Adrenal gland (tissue), 12 donors: Measurements from ENCODE around the gene IRAK3. TPM values are rescaled to one million over a fixed set of nuclear protein-coding genes. Genes with fewer than 3 reads are reported as not detected.
A peak's percentile ranks its signal among the peaks of the same experiment; 100 is the strongest.

Experiments
- DNase-seq, 7 donors: peaks; one replicate each; pipeline ENCODE4 v3.0.0-alpha.2; 2019 to 2020
- H3K27ac ChIP-seq, 5 donors: fragments of 200-600 bp; sonication (generic) in 4 of 5; 1 replicate in 3 of 5; 2 replicates in 2 of 5; pipeline versions ENCODE4 v1.5.1 to v1.8.0; 2016 to 2020; ENCODE audit warnings: mild to moderate bottlenecking in 1 of 5
- H3K27me3 ChIP-seq: fragments of 200-600 bp; 2 replicates; pipeline ENCODE4 v1.8.0; 2021
- H3K36me3 ChIP-seq, 2 donors: fragments of 200-600 bp; replicated peaks in 1 of 2; 1 replicate in 1 of 2; 2 replicates in 1 of 2; pipeline versions ENCODE4 v1.5.1 to v1.8.0; 2018 to 2022
- H3K4me1 ChIP-seq, 2 donors: fragments of 200-600 bp; replicated peaks in 1 of 2; 1 replicate in 1 of 2; 2 replicates in 1 of 2; pipeline versions ENCODE4 v1.5.1 to v1.8.0; 2018 to 2021
- H3K4me3 ChIP-seq, 4 donors: fragments of 200-600 bp; sonication (generic) in 3 of 4; one replicate each; pipeline ENCODE4 v1.5.1; 2016 to 2018
- H3K9me3 ChIP-seq, 3 donors: fragments of 200-600 bp; sonication (generic) in 1 of 3; replicated peaks in 1 of 3; 1 replicate in 2 of 3; 2 replicates in 1 of 3; pipeline versions ENCODE4 v1.5.1 to v1.8.0; 2016 to 2021
- POLR2A ChIP-seq, 2 donors: fragments of 450-650 bp; IDR thresholded peaks; one replicate each; pipeline ENCODE4 v1.6.1; 2017; ENCODE audit warnings: antibody characterized with exemption in 2 of 2, mild to moderate bottlenecking in 2 of 2, moderate library complexity in 1 of 2
- WGBS, 4 donors: extraction: QIAGEN DNeasy Blood & Tissue Kit in 2 of 4; methylation state at CpG; one replicate each; pipeline versions ENCODE4 v1.1.5 to v1.1.7; 2013 to 2017; 5-methylcytosine and 5-hydroxymethylcytosine counted together
- intact Hi-C, 2 donors: fragments of 100-400 bp; cut with DNase I; formaldehyde crosslinking; loops; one replicate each; pipeline versions ENCODE4 v1.14.1 to v1.15.0; 2022 to 2023
- polyA plus RNA-seq, 3 donors: library from polyadenylated mRNA; stranded (reverse); fragments of 200-250 nt in 2 of 3; fragments of 350-450 nt in 1 of 3; fragmentation: Illumina TruSeq in 1 of 3; extraction: RNeasy Lipid Tissue Mini Kit (QIAGEN cat#74804) in 1 of 3; gene quantifications; one replicate each; pipeline ENCODE4 v1.2.3, GENCODE V29; 2013 to 2014
- total RNA-seq, 9 donors: library from RNA; depleted of rRNA in 4 of 9; stranded (reverse); fragments of >200 nt in 4 of 9; fragments of 120-200 nt in 1 of 9; fragmentation: NEBNext Ultra II Directional in 1 of 9; extraction: Animal tissue kit (Norgen Biotek cat#: 25700) in 1 of 9; gene quantifications; one replicate each; pipeline versions ENCODE4 v1.1.0 to v1.2.4, GENCODE V29; 2013 to 2023
- TF ChIP-seq, protein P1 (sequence below), 6 experiments: fragments of 450-650 bp in 4 of 6; fragments of 200-600 bp in 2 of 6; sonication (generic) in 1 of 6; IDR thresholded peaks; 1 replicate in 5 of 6; 2 replicates in 1 of 6; pipeline versions ENCODE4 v1.5.1 to v1.8.0; 2016 to 2021; ENCODE audit warnings: antibody characterized with exemption in 6 of 6, mild to moderate bottlenecking in 2 of 6, moderate library complexity in 1 of 6
- donor health status: healthy with polysubstance abuse.
- donor health status: Bipolar disorder and iron deficiency.
- donor health status: DM: yes; HTN: yes; CAD: no.
- donor health status: DM: no; HTN: no; CAD: no.
- donor health status: DM: no; HTN: no; CAD: no.
- donor health status: DM: yes; HTN: yes; CAD: no.

Gene IRAK3
- total and polyA plus RNA-seq, 12 donors = 3.3 to 29.0 (median 8.3) TPM

DNA sequence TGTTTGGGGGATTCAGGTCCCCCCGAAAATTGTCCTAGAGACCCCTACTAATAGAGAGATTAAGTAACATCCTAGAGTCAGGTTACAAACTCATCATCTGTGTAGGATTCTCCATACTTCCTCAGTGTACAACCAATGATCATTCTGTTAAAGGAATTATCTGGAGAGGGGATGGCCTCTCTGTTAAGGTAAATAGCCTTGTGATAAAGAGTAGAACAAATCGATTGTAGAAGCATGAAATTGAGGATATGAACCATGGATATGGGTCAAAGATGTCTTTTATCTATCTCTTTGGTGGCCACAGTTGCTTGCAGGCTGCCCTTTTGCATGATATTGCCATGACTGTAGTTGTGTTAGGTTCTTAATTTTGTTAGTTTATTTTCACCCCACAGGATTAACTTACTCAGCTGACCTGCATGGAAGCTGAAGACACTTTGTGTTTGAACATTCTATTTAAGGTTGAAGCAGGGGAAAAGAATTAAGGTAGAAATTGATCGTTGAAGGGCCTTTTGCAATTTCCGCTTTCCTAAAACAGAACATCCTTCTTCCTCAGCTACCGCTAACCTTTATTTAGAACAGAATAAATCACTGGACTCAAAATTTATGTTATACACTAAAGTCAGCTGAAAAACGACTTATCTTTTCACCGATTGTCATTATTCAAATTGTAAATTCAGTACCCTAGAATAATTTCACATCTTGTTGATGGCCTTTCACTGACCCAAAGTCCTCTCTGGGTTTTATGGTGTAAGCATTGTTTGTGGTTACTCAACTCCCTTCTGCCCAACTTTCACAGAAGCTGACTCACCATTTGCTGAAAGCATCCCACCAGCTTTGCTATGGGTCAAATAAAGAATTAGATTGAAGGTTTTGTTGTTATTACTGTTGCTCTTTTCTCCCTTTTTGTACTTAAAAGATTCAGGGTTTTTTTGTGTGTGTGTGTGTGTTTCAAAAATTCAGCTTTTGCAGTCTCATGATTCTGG is 52.3 kb downstream of the IRAK3 start:
- Histone ChIP-seq H3K36me3 (no peaks in the 10 kb centered on the region), H3K27me3 (no peaks in the 10 kb centered on the region), H3K4me1 (peaks cover 0 to 8% of the 10 kb centered on the region in 2 donors), H3K9me3 (no peaks in the 10 kb centered on the region), H3K4me3 (no peak overlapping the region), H3K27ac (peak overlapping the region in 2 of 5 donors; percentile 15 to 35)
- WGBS, 4 donors = 60 to 69% (median 63%) methylated on average over 7 of the region's 7 CpGs
- peak in 3 of 7 donors; percentile 13 to 28 (median 15) for DNase-seq
- TF ChIP-seq POLR2A (IDR thresholded peaks at IDR 0.05) = no peak
- TF ChIP-seq, protein P1, sequence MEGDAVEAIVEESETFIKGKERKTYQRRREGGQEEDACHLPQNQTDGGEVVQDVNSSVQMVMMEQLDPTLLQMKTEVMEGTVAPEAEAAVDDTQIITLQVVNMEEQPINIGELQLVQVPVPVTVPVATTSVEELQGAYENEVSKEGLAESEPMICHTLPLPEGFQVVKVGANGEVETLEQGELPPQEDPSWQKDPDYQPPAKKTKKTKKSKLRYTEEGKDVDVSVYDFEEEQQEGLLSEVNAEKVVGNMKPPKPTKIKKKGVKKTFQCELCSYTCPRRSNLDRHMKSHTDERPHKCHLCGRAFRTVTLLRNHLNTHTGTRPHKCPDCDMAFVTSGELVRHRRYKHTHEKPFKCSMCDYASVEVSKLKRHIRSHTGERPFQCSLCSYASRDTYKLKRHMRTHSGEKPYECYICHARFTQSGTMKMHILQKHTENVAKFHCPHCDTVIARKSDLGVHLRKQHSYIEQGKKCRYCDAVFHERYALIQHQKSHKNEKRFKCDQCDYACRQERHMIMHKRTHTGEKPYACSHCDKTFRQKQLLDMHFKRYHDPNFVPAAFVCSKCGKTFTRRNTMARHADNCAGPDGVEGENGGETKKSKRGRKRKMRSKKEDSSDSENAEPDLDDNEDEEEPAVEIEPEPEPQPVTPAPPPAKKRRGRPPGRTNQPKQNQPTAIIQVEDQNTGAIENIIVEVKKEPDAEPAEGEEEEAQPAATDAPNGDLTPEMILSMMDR (IDR thresholded peaks at IDR 0.05) = no peak
- intact Hi-C loops = no loop called here

DNA sequence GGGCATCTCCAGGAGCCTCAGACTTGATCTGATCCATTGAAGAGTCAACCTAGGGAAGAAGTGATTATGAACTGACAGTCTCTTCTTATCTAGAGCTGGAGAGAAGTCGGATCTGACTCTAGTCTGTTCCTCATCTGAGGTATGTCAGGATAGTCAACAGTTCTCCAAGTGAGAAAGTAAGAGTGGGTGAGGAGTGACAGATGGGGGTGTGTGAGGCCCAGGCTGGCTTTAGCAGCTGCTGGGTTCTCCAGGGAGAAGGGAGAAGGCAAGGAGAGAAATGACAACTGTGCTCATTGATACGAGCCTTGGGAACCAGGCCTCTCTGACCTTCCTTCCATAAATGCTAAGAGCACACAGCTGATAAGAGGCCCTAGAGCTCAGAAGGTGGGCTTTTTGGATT is 53.3 kb downstream of the IRAK3 start:
- Histone ChIP-seq H3K27me3 (no peaks in the 10 kb centered on the region), H3K36me3 (no peaks in the 10 kb centered on the region), H3K4me3 (no peak overlapping the region), H3K9me3 (no peaks in the 10 kb centered on the region), H3K27ac (peak overlapping the region in 2 of 5 donors; percentile 4 to 35), H3K4me1 (peaks cover 0 to 8% of the 10 kb centered on the region in 2 donors)
- DNase-seq = no peak
- TF ChIP-seq, protein P1 (IDR thresholded peaks at IDR 0.05) = no peak
- no peak for TF ChIP-seq POLR2A (IDR thresholded peaks at IDR 0.05)
- WGBS, 4 donors = 64 to 86% (median 78%) methylated on average over 2 of the region's 2 CpGs
- intact Hi-C loops = no loop called here

DNA sequence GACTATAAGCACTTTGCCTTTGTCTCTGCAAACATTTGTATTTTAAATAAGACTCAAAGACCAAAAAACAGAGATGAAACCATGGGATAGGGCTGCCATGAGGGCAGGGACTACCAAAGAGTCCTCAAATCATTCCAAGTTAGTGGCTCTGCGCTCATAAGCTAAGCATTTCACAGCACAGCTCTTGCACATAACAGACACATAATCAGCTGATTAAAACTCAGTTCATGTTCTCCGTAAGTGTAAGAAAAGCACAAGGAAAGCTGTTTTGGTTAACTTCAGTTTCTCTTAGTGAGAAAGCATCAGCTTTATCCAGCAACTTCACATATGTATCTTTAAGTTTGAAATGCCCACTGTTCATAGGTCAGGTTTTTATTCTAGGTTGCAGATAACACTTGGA is 54.9 kb downstream of the IRAK3 start:
- Histone ChIP-seq H3K27me3 (no peaks in the 10 kb centered on the region), H3K27ac (no peak overlapping the region), H3K4me3 (no peak overlapping the region), H3K9me3 (no peaks in the 10 kb centered on the region), H3K4me1 (peaks cover 0 to 8% of the 10 kb centered on the region in 2 donors), H3K36me3 (no peaks in the 10 kb centered on the region)
- TF ChIP-seq, protein P1 (IDR thresholded peaks at IDR 0.05) = no peak
- no peak for TF ChIP-seq POLR2A (IDR thresholded peaks at IDR 0.05)
- WGBS, 4 donors = 81 to 98% (median 95%) methylated on average over 2 of the region's 2 CpGs
- DNase-seq = no peak
- intact Hi-C loops = no loop called here

DNA sequence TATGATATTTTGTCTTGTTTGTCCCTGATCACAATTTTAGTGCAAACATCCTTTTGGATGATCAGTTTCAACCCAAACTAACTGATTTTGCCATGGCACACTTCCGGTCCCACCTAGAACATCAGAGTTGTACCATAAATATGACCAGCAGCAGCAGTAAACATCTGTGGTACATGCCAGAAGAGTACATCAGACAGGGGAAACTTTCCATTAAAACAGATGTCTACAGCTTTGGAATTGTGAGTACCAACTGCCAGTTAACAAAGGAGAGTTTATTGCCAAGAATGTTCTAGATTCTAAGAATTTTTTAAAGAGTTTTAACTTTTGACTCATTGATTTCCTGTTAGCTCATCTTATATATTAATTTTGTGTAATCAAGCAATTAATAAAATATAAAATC is 55.4 kb downstream of the IRAK3 start:
- Histone ChIP-seq H3K27me3 (no peaks in the 10 kb centered on the region), H3K4me1 (peaks cover 0 to 8% of the 10 kb centered on the region in 2 donors), H3K27ac (no peak overlapping the region), H3K36me3 (peaks cover 0 to 4% of the 10 kb centered on the region in 2 donors), H3K9me3 (no peaks in the 10 kb centered on the region), H3K4me3 (no peak overlapping the region)
- 90 to 100% (median 98%) methylated on average over 1 of the region's 1 CpG for WGBS, 4 donors
- no peak for DNase-seq
- TF ChIP-seq POLR2A (IDR thresholded peaks at IDR 0.05) = no peak
- TF ChIP-seq, protein P1 (IDR thresholded peaks at IDR 0.05) = no peak
- intact Hi-C loops = no loop called here
